NK-92 (cell line): ENCODE results near the gene KRTAP19-1.

Experiments used
- DNase-seq: peaks from one replicate; lab custom pipeline; 2025; ENCODE audit not compliant: unreplicated experiment; lab: John Stamatoyannopoulos, UW

The KRTAP19-1 gene

GRCh38 chr21:30430170-30430655, 50.0 kb downstream of the KRTAP19-1 start, which contains the start of gene KRTAP13-4:
Gene KRTAP13-4, plus strand, starts transcription at chr21:30430220. Its CDS starts 56 bp downstream, at chr21:30430276.
- DNase-seq, result no peak
